HG03025 (cell line): ENCODE measurements around the gene SCAPER.
"Not testable (repeated sequence)": the region's sequence is repeated elsewhere in the genome, so short reads cannot be mapped to it uniquely, and the experiment has no call there.

Experiments used
- ATAC-seq: cut with Tn5 transposase; IDR thresholded peaks from one replicate; pipeline ENCODE4 v1.9.1; 2021; ENCODE audit warnings: mild to moderate bottlenecking, moderate library complexity; ENCODE audit not compliant: unreplicated experiment, low FRiP score

The SCAPER gene

DNA sequence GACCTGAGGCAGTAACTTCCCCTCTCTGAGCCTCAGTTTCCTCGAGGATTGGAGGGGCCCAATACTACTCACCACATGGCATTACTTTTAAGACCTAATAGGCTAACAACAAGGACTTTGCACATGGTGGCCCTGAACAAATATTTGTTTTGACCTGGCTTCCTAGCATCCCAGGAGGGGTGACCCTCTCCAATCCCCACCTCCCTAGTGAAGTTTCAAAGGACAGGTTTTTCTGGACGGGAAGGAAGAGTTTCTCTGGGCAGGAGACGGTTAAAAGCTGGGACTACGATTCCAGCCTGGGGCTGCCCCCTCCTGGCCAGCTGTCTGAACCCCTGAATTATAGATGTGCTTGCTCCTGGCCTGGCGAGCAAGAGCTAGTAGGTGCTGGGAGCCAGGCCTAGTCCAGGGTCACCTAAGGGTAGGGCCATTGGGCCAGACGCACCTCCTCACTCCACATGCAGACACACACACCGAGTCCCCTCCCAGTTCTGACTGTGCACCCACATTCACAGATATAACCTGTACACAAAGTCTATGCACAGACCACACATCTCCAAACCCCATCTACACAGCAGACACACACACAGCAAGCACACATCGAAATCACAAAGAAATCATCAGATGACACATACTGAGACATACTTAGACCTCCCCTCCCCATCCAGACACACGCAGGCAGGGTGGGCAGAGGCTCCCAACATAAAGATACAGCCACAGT, 571.3 kb downstream of the SCAPER start:
- ATAC-seq, result no peak

DNA sequence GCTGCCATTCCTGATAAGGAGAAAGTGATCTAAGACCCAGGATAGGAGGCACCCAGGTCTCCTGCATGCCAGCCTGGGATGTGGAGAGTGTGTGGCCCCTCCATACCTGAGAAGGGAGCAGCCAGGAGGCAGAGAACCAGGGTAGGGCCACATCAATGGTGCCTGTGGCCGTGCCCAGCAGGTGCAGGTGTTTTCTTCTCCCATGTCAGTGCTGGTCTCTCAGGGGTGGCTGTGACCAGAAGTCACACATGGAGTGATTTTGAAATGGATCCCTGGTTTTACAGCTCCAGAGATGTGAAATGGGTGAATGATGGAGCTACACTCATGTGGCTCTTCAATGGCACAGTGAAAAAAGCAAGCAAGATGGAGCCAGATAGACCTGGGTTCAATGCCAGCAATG, 571.8 kb downstream of the SCAPER start:
- ATAC-seq, result no peak

- ATAC-seq, result no peak
These were observed 572.3 kb downstream of the SCAPER start for GRCh38 chr15:76332796-76333195.

DNA sequence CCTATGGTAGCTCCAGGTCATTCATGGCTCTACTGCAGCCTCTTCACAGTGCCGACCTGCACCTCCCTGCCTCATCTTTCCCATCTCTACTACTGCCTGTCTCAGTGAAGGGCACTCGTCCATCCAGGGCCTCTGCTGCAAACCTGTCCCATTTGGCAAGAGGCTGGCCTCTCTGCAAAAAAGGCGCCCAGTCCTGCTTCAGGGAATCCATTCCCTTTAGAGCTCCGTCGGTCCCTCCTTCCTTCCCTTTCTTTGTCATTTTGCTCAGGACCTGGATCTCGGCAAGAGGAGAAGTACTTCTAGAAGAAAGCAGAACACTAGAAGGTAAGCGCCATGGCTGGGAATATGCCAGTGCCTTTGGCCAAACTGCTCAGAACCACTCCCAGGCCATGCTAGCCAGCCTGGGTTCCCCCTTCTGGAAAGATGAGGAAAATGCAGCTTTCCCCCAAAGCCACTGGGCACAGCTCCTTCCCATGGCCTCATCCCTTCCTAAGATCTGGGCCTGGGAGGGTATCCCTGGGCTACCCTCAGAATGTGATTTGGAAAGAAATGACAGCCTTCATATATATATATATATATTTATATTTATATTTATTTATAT, 575.0 kb downstream of the SCAPER start:
- ATAC-seq, result no peak

GRCh38 chr15:76328958-76329357, 576.2 kb downstream of the SCAPER start:
- ATAC-seq, result no peak

- no peak for ATAC-seq
These were observed 576.9 kb downstream of the SCAPER start for GRCh38 chr15:76328106-76328696.

GRCh38 chr15:76327191-76328105, 577.7 kb downstream of the SCAPER start:
- ATAC-seq, result no peak

DNA sequence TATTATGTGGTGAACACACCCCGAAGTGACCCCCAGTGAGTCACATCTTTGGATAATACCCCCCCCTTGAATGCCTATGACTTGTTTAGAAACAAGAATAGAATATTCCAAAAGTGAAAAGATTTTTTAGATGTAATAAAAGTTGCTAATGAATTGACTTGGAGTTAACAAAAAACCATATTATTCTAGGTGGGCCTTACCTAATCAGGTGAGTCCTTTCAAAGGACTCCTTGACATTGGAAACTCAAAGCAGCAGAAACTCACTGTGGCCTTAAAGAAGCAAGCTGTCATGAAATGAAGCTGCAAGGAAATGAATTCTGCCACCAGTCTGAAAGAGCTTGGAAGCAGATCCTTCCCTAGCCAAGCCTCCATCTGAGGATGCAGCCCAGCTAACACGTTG, 579.4 kb downstream of the SCAPER start:
- no peak for ATAC-seq

- no peak for ATAC-seq
These were observed 581.1 kb downstream of the SCAPER start for GRCh38 chr15:76324066-76324465.

DNA sequence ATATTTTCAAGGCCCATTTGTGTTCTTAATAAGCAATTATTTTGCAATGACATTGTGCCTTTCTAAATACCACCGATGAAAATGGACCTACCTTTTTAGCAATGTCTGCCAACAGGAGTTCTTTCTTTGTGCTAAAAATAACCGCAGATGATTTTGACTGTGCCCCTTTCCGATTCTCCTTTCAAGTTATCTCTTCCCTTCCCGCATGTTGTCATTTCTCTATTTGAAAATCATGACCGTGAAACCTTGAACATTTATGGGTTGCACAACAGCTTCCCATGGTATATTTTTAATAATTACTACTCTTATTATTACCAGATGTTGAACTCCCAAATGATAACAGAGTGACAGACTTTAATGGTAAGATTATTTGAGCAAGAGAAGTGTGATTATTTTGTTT, 583.5 kb downstream of the SCAPER start:
- no peak for ATAC-seq

- no peak for ATAC-seq
These were observed 584.0 kb downstream of the SCAPER start for GRCh38 chr15:76321171-76321570.

GRCh38 chr15:76320012-76320411, 585.1 kb downstream of the SCAPER start:
- ATAC-seq, result no peak

- no peak for ATAC-seq
These were observed 591.4 kb downstream of the SCAPER start for GRCh38 chr15:76313731-76314130.

DNA sequence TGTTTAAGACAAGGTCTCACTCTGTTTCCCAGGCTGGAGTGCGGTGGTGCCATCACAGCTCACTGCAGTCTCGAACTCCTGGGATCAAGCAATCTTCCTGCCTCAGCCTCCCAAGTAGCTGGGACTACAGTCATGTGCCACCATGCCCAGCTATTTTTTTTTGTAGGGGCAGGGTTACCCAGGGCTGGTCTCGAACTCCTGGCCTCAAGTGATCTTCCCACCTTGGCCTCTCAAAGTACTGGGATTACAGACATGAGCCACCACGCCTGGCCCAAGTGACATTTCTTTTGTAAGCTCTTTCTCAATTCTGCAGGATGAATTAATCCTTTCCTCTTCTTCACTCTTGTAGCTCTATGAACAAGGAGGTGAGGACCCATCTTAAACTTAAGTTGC, 592.0 kb downstream of the SCAPER start:
- not testable (repeated sequence) for ATAC-seq

- ATAC-seq, result no peak
These were observed 592.5 kb downstream of the SCAPER start for GRCh38 chr15:76312540-76313174.

DNA sequence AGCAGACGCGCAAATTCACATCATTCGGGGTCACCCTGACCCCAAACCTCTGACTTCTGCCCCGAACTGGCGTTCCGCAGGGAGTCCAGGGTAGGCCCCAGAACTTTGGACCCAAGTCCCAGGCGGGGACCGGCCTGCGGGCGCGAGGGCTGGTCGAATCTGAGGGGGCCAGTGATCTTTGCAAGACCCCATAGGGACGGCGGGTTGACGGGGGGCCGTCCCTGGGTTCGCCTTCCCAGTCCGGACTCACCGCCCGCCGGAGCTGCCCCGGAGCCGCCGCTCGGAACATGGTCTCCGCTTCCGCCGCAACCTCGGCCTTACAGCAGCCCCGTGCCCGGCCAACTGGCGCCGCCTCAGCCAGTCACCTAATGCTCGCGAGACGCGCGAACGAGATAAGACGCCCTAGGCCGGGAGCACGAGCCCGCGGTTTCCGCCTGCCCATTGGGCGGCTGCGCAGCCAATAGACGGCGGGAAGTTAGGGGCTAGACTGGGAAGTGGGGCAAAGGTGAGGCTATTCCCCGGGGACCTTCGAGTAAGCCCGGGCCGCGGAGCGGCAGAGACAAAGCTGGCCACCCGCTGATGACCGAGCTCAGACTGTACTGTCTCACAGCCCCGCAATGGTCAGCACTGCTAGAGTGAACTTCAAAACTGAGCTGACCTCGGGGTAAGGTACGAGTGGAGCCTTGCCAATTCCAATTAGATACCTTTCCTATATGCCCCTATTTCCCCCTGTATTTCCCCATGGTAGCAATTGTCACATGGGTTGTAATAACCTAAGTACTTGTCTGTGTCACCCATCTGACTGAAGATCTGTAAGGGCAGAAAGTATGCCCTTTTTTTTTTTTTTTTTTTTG, 593.8 kb downstream of the SCAPER start, which contains the start of gene ETFA:
Gene ETFA, minus strand, starts transcription at position 370 of the 854 bp plus-strand sequence. Its CDS starts 81 bp downstream, at position 289.
- ATAC-seq, result peak; percentile 88

DNA sequence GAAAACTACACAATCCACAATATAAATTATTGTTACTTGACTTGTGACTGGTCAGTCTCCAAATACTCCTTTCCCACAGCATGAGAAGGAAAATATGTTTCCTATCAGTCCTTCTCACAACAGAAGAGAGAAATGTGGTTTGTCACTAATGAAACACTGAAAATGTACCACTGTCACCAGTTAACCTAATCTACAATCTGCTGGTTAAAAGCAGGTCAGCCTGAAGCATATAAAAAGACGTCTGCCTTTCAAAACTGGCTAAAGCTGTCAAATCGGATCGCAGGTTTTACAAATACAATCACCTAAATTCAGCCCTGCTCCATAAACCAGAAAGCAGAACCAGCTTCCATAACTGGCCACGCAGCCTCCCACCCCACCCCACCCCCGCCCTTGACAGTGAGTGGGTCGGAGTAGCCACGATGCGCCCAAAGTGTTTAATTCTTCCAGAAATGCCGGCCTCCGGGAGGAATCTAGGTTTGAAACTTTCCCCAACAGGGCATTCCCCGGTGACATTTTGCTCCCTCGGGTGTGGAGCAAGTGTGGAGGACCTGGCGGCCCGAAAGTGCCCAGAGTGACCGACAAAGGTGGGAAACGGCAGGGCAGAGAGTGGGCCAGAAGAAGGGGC, 594.6 kb downstream of the SCAPER start:
- no peak for ATAC-seq

DNA sequence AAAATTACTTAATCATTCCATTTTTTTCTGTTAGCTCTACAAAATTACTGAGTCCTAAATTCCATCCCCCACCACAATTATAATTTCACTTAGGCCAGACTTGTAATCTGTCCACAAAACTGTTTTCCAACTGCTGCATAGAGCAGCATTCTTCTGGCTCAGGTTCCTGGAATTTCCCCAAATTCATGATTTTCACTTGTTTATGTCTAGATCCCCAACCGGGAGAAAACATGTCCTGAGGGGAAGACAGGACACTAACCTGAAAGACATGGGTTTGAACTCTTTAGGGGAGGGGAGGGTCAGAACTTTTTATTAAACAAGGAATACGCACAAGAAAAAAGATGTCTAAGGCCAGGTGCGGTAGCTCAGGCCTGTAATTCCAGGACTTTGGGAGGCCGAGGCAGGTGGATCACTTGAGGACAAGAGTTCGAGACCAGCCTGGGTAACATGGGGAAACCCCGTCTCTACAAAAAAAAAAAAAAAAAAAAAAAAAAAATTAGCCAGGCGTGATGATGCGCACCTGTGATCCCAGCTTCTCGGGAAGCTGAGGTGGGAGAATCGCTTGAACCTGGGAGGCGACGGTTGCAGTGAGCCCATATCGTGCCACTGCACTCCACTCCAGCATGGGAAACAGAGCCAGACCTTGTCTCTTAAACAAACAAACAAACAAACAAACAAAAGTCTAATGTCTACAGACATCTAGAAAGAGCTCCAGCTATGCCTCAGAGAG, 595.4 kb downstream of the SCAPER start:
- ATAC-seq, result no peak
